Measurements from ENCODE around the gene TRABD2B. TPM values are rescaled to one million over a fixed set of nuclear protein-coding genes. Genes with fewer than 3 reads are reported as not detected.

TRABD2B gene
- total and polyA plus RNA-seq, 2 of the 13 experiments (the other 11 are each of a cell fraction or from before 2014, with no cell fraction given): 0.04 TPM; not detected in 1

DNA sequence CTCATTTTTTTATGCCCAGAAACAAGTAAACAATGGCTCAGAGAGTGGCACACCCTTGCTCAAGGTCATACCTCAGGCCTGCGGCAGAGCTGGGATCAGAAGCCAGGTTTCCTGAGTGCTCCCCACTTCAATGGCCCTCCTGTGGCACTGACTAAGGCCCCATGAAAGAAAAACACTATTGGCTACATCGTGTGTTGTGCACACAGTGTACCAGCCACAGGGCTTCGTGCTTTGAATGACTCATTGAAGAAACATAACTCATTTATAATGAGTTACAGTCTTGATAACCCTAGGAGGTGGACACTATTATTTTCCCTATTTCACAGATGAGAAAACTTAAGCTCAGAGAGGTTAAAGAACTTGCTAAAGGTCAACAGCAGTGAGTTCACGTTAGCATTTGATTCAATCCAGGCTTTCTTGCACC, 91.2 kb downstream of the TRABD2B start (continued):
- no peak for TF ChIP-seq MAFK (conservative IDR thresholded peaks at IDR 0.05 in 1 of 2, IDR thresholded peaks at IDR 0.05 in 1 of 2; ENCODE audit: low read length in 2 of 2)
- no peak for TF ChIP-seq CREM (IDR thresholded peaks at IDR 0.05)
- TF ChIP-seq CREM (CRISPR knock-in tag; IDR thresholded peaks at IDR 0.05): no peak
- peak; percentile 9; the same call in 1 of the 2 replicates for TF ChIP-seq ETV5 (CRISPR knock-in tag; IDR thresholded peaks at IDR 0.05; ENCODE audit: borderline replicate concordance)
- no peak for TF ChIP-seq ZNF101 (CRISPR knock-in tag; IDR thresholded peaks at IDR 0.05; ENCODE audit: borderline replicate concordance, low read depth)
- 0 out of 2 replicates have a peak, but pooled peaks have one; percentile 14 for TF ChIP-seq ZNF792 (CRISPR knock-in tag; IDR thresholded peaks at IDR 0.05)
- TF ChIP-seq, protein P1, sequence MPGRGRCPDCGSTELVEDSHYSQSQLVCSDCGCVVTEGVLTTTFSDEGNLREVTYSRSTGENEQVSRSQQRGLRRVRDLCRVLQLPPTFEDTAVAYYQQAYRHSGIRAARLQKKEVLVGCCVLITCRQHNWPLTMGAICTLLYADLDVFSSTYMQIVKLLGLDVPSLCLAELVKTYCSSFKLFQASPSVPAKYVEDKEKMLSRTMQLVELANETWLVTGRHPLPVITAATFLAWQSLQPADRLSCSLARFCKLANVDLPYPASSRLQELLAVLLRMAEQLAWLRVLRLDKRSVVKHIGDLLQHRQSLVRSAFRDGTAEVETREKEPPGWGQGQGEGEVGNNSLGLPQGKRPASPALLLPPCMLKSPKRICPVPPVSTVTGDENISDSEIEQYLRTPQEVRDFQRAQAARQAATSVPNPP (CRISPR knock-in tag; IDR thresholded peaks at IDR 0.05): no peak
- no peak for TF ChIP-seq ZKSCAN1 (IDR thresholded peaks at IDR 0.05; ENCODE audit: low read length)
- no peak for TF ChIP-seq CEBPG (CRISPR knock-in tag; IDR thresholded peaks at IDR 0.05)
- TF ChIP-seq CBX2 (IDR thresholded peaks at IDR 0.05; ENCODE audit: low read depth, low read length): no peak
- TF ChIP-seq CBX2 (CRISPR knock-in tag; IDR thresholded peaks at IDR 0.05; ENCODE audit: low read depth): no peak
- TF ChIP-seq ZNF841 (CRISPR knock-in tag; IDR thresholded peaks at IDR 0.05; ENCODE audit: borderline replicate concordance): no peak
- TF ChIP-seq NR3C1 (CRISPR knock-in tag; IDR thresholded peaks at IDR 0.05): no peak
- TF ChIP-seq ZNF772 (CRISPR knock-in tag; IDR thresholded peaks at IDR 0.05): peak; percentile 34; the same call in 1 of the 2 replicates
- TF ChIP-seq ZNF205 (CRISPR knock-in tag; IDR thresholded peaks at IDR 0.05): no peak
- TF ChIP-seq SRF (IDR thresholded peaks at IDR 0.05; ENCODE audit: low read depth, low read length): no peak
- TF ChIP-seq MED1 (CRISPR knock-in tag; IDR thresholded peaks at IDR 0.05): peak; percentile 46; the same call in 1 of the 2 replicates
- 0 out of 2 replicates have a peak, but pooled peaks have one; percentile 20 for TF ChIP-seq ESRRA (CRISPR knock-in tag; IDR thresholded peaks at IDR 0.05; ENCODE audit: low read depth)
- TF ChIP-seq, protein P2, sequence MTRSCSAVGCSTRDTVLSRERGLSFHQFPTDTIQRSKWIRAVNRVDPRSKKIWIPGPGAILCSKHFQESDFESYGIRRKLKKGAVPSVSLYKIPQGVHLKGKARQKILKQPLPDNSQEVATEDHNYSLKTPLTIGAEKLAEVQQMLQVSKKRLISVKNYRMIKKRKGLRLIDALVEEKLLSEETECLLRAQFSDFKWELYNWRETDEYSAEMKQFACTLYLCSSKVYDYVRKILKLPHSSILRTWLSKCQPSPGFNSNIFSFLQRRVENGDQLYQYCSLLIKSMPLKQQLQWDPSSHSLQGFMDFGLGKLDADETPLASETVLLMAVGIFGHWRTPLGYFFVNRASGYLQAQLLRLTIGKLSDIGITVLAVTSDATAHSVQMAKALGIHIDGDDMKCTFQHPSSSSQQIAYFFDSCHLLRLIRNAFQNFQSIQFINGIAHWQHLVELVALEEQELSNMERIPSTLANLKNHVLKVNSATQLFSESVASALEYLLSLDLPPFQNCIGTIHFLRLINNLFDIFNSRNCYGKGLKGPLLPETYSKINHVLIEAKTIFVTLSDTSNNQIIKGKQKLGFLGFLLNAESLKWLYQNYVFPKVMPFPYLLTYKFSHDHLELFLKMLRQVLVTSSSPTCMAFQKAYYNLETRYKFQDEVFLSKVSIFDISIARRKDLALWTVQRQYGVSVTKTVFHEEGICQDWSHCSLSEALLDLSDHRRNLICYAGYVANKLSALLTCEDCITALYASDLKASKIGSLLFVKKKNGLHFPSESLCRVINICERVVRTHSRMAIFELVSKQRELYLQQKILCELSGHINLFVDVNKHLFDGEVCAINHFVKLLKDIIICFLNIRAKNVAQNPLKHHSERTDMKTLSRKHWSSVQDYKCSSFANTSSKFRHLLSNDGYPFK (CRISPR knock-in tag; IDR thresholded peaks at IDR 0.05; ENCODE audit: borderline replicate concordance): no peak
- no peak for TF ChIP-seq ZNF382 (CRISPR knock-in tag; IDR thresholded peaks at IDR 0.05; ENCODE audit: borderline replicate concordance)
- no peak for TF ChIP-seq PRMT3 (CRISPR knock-in tag; IDR thresholded peaks at IDR 0.05; ENCODE audit: borderline replicate concordance, low read depth)
- TF ChIP-seq, protein P3, sequence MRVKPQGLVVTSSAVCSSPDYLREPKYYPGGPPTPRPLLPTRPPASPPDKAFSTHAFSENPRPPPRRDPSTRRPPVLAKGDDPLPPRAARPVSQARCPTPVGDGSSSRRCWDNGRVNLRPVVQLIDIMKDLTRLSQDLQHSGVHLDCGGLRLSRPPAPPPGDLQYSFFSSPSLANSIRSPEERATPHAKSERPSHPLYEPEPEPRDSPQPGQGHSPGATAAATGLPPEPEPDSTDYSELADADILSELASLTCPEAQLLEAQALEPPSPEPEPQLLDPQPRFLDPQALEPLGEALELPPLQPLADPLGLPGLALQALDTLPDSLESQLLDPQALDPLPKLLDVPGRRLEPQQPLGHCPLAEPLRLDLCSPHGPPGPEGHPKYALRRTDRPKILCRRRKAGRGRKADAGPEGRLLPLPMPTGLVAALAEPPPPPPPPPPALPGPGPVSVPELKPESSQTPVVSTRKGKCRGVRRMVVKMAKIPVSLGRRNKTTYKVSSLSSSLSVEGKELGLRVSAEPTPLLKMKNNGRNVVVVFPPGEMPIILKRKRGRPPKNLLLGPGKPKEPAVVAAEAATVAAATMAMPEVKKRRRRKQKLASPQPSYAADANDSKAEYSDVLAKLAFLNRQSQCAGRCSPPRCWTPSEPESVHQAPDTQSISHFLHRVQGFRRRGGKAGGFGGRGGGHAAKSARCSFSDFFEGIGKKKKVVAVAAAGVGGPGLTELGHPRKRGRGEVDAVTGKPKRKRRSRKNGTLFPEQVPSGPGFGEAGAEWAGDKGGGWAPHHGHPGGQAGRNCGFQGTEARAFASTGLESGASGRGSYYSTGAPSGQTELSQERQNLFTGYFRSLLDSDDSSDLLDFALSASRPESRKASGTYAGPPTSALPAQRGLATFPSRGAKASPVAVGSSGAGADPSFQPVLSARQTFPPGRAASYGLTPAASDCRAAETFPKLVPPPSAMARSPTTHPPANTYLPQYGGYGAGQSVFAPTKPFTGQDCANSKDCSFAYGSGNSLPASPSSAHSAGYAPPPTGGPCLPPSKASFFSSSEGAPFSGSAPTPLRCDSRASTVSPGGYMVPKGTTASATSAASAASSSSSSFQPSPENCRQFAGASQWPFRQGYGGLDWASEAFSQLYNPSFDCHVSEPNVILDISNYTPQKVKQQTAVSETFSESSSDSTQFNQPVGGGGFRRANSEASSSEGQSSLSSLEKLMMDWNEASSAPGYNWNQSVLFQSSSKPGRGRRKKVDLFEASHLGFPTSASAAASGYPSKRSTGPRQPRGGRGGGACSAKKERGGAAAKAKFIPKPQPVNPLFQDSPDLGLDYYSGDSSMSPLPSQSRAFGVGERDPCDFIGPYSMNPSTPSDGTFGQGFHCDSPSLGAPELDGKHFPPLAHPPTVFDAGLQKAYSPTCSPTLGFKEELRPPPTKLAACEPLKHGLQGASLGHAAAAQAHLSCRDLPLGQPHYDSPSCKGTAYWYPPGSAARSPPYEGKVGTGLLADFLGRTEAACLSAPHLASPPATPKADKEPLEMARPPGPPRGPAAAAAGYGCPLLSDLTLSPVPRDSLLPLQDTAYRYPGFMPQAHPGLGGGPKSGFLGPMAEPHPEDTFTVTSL (CRISPR knock-in tag; IDR thresholded peaks at IDR 0.05; ENCODE audit: borderline replicate concordance): peak; percentile 64; the same call in 1 of the 2 replicates
- TF ChIP-seq RFX3 (CRISPR knock-in tag; IDR thresholded peaks at IDR 0.05): no peak
- TF ChIP-seq ZKSCAN8 (CRISPR knock-in tag; IDR thresholded peaks at IDR 0.05; ENCODE audit: borderline replicate concordance): 0 out of 2 replicates have a peak, but pooled peaks have one; percentile 19
